Osteoblast (primary cell): ENCODE results near the gene AFAP1L2. TPM values are rescaled to one million over a fixed set of nuclear protein-coding genes. Genes with fewer than 3 reads are reported as not detected.
A peak's percentile ranks its signal among the peaks of the same experiment; 100 is the strongest.

ENCODE experiments used
- DNase-seq: peaks from one replicate; pipeline ENCODE4 v3.0.0; 2011; ENCODE audit warnings: low spot score, mixed read lengths; ENCODE audit not compliant: insufficient read length; ENCODE audit errors: missing footprints
- H2AFZ ChIP-seq: 2 replicates; pipeline ENCODE4 v1.6.0; 2011; ENCODE audit warnings: mild to moderate bottlenecking, low read length
- H3K27ac ChIP-seq: 2 replicates; pipeline ENCODE4 v1.5.1; 2011; ENCODE audit warnings: mild to moderate bottlenecking, low read depth, low read length, moderate library complexity
- H3K27me3 ChIP-seq: 2 replicates; pipeline ENCODE4 v1.6.0; 2012; ENCODE audit warnings: mild to moderate bottlenecking, control low read depth, inconsistent platforms, low read length, moderate library complexity; ENCODE audit not compliant: insufficient read depth
- H3K36me3 ChIP-seq: 2 replicates; pipeline ENCODE4 v1.5.1; 2011; ENCODE audit warnings: mild to moderate bottlenecking, low read length, control low read depth, moderate library complexity; ENCODE audit not compliant: insufficient read depth
- H3K4me1 ChIP-seq: 2 replicates; pipeline ENCODE4 v1.5.1; 2011; ENCODE audit warnings: mild to moderate bottlenecking, low read length, control low read depth, moderate library complexity; ENCODE audit not compliant: insufficient read depth
- H3K4me2 ChIP-seq: 2 replicates; pipeline ENCODE4 v1.6.0; 2011; ENCODE audit warnings: mild to moderate bottlenecking, low read length; ENCODE audit not compliant: insufficient read depth
- H3K4me3 ChIP-seq: fragments of 200-600 bp; sonication (generic); 3 replicates; pipeline ENCODE4 v1.5.1; 2012; ENCODE audit warnings: mild to moderate bottlenecking, low read length, inconsistent platforms; ENCODE audit not compliant: insufficient read depth
- H3K79me2 ChIP-seq: 2 replicates; pipeline ENCODE4 v1.6.0; 2012; ENCODE audit warnings: mild to moderate bottlenecking, low read length, control low read depth, inconsistent platforms; ENCODE audit not compliant: insufficient read depth
- H3K9me3 ChIP-seq: 2 replicates; pipeline ENCODE4 v1.5.1; 2011; ENCODE audit warnings: low read depth, low read length, control low read depth
- H4K20me1 ChIP-seq: 2 replicates; pipeline ENCODE4 v1.6.0; 2012; ENCODE audit warnings: mild to moderate bottlenecking, low read length, control low read depth; ENCODE audit not compliant: insufficient read depth
- CTCF ChIP-seq: IDR thresholded peaks from 2 replicates; pipeline ENCODE4 v1.5.1; 2011; ENCODE audit warnings: mild to moderate bottlenecking, low read depth, low read length, moderate library complexity; ENCODE audit errors: extremely low read depth
- small RNA-seq: library from RNA; depleted of rRNA; stranded (forward); fragments of <200 nt; gene quantifications from one replicate; pipeline ENCODE3, GENCODE V24; 2012
- total RNA-seq: library from RNA; depleted of rRNA; stranded (reverse); fragments of >200 nt; gene quantifications from 2 replicates; pipeline ENCODE4 v1.2.3, GENCODE V29; 2012

Gene AFAP1L2
- total RNA-seq, 1 donor: 0.36 TPM

- Histone ChIP-seq H3K79me2 (no peaks in the 10 kb centered on the region), H3K4me2 (no peak overlapping the region), H3K9me3 (no peaks in the 10 kb centered on the region), H4K20me1 (no peaks in the 10 kb centered on the region), H3K27ac (no peak overlapping the region), H3K27me3 (no peaks in the 10 kb centered on the region), H3K4me1 (no peaks in the 10 kb centered on the region), H2AFZ (no peak overlapping the region), H3K4me3 (no peak overlapping the region), H3K36me3 (no peaks in the 10 kb centered on the region)
- TF ChIP-seq CTCF: no peak
- DNase-seq: no peak
These were observed 153.6 kb downstream of the AFAP1L2 start for GRCh38 chr10:114250716-114251115.

GRCh38 chr10:114250236-114250635, 154.1 kb downstream of the AFAP1L2 start:
- no peak for DNase-seq
- Histone ChIP-seq H3K27ac (no peak overlapping the region), H3K4me1 (no peaks in the 10 kb centered on the region)

GRCh38 chr10:114246679-114247305, 157.5 kb downstream of the AFAP1L2 start:
- no peak overlapping the region for H2AFZ ChIP-seq
- no peak for DNase-seq
- no peaks in the 10 kb centered on the region for H4K20me1 ChIP-seq
- no peak overlapping the region for H3K27ac ChIP-seq
- H3K4me2 ChIP-seq: peak overlapping the region; percentile 64
- no peaks in the 10 kb centered on the region for H3K36me3 ChIP-seq
- no peak for TF ChIP-seq CTCF
- peaks cover 28% of the 10 kb centered on the region for H3K27me3 ChIP-seq
- H3K4me3 ChIP-seq: no peak overlapping the region
- no peaks in the 10 kb centered on the region for H3K9me3 ChIP-seq
- H3K79me2 ChIP-seq: no peaks in the 10 kb centered on the region
- no peaks in the 10 kb centered on the region for H3K4me1 ChIP-seq

More at GRCh38 chr10:114250236-114250635, 154.1 kb downstream of the AFAP1L2 start:
- Histone ChIP-seq H4K20me1 (no peaks in the 10 kb centered on the region), H3K4me2 (no peak overlapping the region), H3K79me2 (no peaks in the 10 kb centered on the region), H3K27me3 (no peaks in the 10 kb centered on the region), H3K9me3 (no peaks in the 10 kb centered on the region), H3K4me3 (no peak overlapping the region), H3K36me3 (no peaks in the 10 kb centered on the region), H2AFZ (no peak overlapping the region)
- TF ChIP-seq CTCF: no peak

- Histone ChIP-seq H3K36me3 (no peaks in the 10 kb centered on the region), H3K4me3 (no peak overlapping the region), H3K4me2 (no peak overlapping the region), H3K4me1 (no peaks in the 10 kb centered on the region), H3K27ac (no peak overlapping the region), H3K79me2 (no peaks in the 10 kb centered on the region), H3K27me3 (peaks cover 39% of the 10 kb centered on the region), H3K9me3 (no peaks in the 10 kb centered on the region), H4K20me1 (no peaks in the 10 kb centered on the region), H2AFZ (no peak overlapping the region)
- TF ChIP-seq CTCF: no peak
- DNase-seq: no peak
These were observed 159.0 kb downstream of the AFAP1L2 start for GRCh38 chr10:114245121-114245791.

Small RNA genes lying within 50 kb of the gene (small RNA-seq; reads per million reads assigned to genes)
- gene RN7SL384P: not detected

Other genes starting within 250 kb of the AFAP1L2 start
- 17.0 and 18.0 TPM in 2 replicates for gene CCDC186, start 230.3 kb downstream of the AFAP1L2 start, total RNA-seq
- gene TDRD1, start 225.1 kb downstream of the AFAP1L2 start, total RNA-seq: 0.59 and 0.72 TPM in 2 replicates
- under 0.01 TPM in 1 of 2 replicates, not detected in the other for gene VWA2, start 165.2 kb downstream of the AFAP1L2 start, total RNA-seq